Panc1 (cell line): ENCODE data around the gene CMKLR1.

Experiments used
- CTCF ChIP-seq: fragments of 450-650 bp; IDR thresholded peaks from 2 replicates; pipeline ENCODE4 v1.5.1; 2017; ENCODE audit warnings: mild to moderate bottlenecking
- POLR2AphosphoS5 ChIP-seq: IDR thresholded peaks from 2 replicates; pipeline ENCODE4 v1.6.1; 2012; ENCODE audit warnings: mild to moderate bottlenecking, low read depth, low read length, moderate library complexity
- REST ChIP-seq, 2 experiments: IDR thresholded peaks; 2 replicates each; pipeline ENCODE4 v1.6.1; 2011 to 2012; ENCODE audit warnings: low read depth in 2 of 2, control low read depth in 1 of 2, low read length in 1 of 2, mild to moderate bottlenecking in 1 of 2, moderate library complexity in 1 of 2; ENCODE audit not compliant: insufficient read depth in 1 of 2
- TCF7L2 ChIP-seq: IDR thresholded peaks from 2 replicates; pipeline ENCODE4 v1.6.1; 2011; ENCODE audit warnings: mild to moderate bottlenecking, low read depth, low read length, inconsistent platforms

GRCh38 chr12:108322998-108323397, 16.1 kb downstream of the CMKLR1 start:
- TF ChIP-seq CTCF (no peak), TCF7L2 (no peak), POLR2AphosphoS5 (no peak), REST (IDR thresholded peaks at IDR 0.05; ENCODE audit: insufficient read depth in 1 of 2, low read depth in 2 of 2, low read length in 1 of 2) (no peak)
